Gastrocnemius medialis (tissue), 4 donors: ENCODE measurements around the gene RGS17. TPM values are rescaled to one million over a fixed set of nuclear protein-coding genes. Genes with fewer than 3 reads are reported as not detected.

Experiments
- ATAC-seq, 2 donors: fragments of 150-250 bp; one replicate each; pipeline ENCODE4 v1.9.1; 2016
- DNase-seq, 2 donors: peaks; one replicate each; pipeline ENCODE4 v3.0.0-alpha.2; 2019
- H3K27ac ChIP-seq, 4 donors: fragments of 200-600 bp; sonication (generic); 1 replicate in 1 of 4; 2 replicates in 3 of 4; pipeline ENCODE4 v1.5.1; 2016 to 2018; ENCODE audit warnings: mild to moderate bottlenecking in 2 of 4, moderate library complexity in 1 of 4
- H3K27me3 ChIP-seq, 3 donors: fragments of 200-600 bp; sonication (generic) in 2 of 3; 1 replicate in 1 of 3; 2 replicates in 2 of 3; pipeline versions ENCODE4 v1.5.1 to v1.6.0; 2016 to 2019; ENCODE audit warnings: mild to moderate bottlenecking in 1 of 3, moderate library complexity in 1 of 3
- H3K36me3 ChIP-seq, 2 donors: fragments of 200-600 bp; sonication (generic) in 1 of 2; one replicate each; pipeline ENCODE4 v1.5.1; 2017 to 2018
- H3K4me1 ChIP-seq, 2 donors: fragments of 200-600 bp; sonication (generic) in 1 of 2; one replicate each; pipeline ENCODE4 v1.5.1; 2016 to 2017; ENCODE audit warnings: mild to moderate bottlenecking in 2 of 2
- H3K4me3 ChIP-seq, 4 donors: fragments of 200-600 bp; sonication (generic) in 3 of 4; 1 replicate in 1 of 4; 2 replicates in 3 of 4; pipeline ENCODE4 v1.5.1; 2016 to 2019; ENCODE audit warnings: mild to moderate bottlenecking in 2 of 4
- H3K9me3 ChIP-seq, 3 donors: fragments of 200-600 bp; sonication (generic) in 2 of 3; 1 replicate in 1 of 3; 2 replicates in 2 of 3; pipeline ENCODE4 v1.5.1; 2016 to 2019
- POLR2A ChIP-seq, 2 donors: fragments of 450-650 bp; IDR thresholded peaks; one replicate each; pipeline ENCODE4 v1.6.1; 2017; ENCODE audit warnings: antibody characterized with exemption in 2 of 2, mild to moderate bottlenecking in 2 of 2, moderate library complexity in 2 of 2
- in situ Hi-C, 4 donors: fragments of 200-750 bp; cut with MboI; loops; one replicate each; pipeline versions ENCODE4 v1.15.0 to v1.8.0; 2017; ENCODE audit warnings: low sequenced_read_pairs in 4 of 4
- intact Hi-C: fragments of 100-400 bp; cut with DNase I; formaldehyde crosslinking; loops from one replicate; pipeline ENCODE4 v1.15.1; 2023; ENCODE audit warnings: low total_unique reads
- total RNA-seq, 4 donors: library from RNA; depleted of rRNA; stranded (reverse); fragments of >200 nt; gene quantifications; one replicate each; pipeline versions ENCODE4 v1.1.0 to v1.2.3, GENCODE V29; 2016
- TF ChIP-seq, protein P1 (sequence below), 5 experiments: fragments of 450-650 bp in 3 of 5; fragments of 200-600 bp in 2 of 5; sonication (generic) in 2 of 5; IDR thresholded peaks in 4 of 5; conservative IDR thresholded peaks in 1 of 5; 1 replicate in 4 of 5; 2 replicates in 1 of 5; pipeline ENCODE4 v1.5.1; 2016 to 2019; ENCODE audit warnings: antibody characterized with exemption in 5 of 5, mild to moderate bottlenecking in 3 of 5, moderate library complexity in 3 of 5

The RGS17 gene
- total RNA-seq, 4 donors from 2014 or later: 0.11 TPM; not detected in 3

DNA sequence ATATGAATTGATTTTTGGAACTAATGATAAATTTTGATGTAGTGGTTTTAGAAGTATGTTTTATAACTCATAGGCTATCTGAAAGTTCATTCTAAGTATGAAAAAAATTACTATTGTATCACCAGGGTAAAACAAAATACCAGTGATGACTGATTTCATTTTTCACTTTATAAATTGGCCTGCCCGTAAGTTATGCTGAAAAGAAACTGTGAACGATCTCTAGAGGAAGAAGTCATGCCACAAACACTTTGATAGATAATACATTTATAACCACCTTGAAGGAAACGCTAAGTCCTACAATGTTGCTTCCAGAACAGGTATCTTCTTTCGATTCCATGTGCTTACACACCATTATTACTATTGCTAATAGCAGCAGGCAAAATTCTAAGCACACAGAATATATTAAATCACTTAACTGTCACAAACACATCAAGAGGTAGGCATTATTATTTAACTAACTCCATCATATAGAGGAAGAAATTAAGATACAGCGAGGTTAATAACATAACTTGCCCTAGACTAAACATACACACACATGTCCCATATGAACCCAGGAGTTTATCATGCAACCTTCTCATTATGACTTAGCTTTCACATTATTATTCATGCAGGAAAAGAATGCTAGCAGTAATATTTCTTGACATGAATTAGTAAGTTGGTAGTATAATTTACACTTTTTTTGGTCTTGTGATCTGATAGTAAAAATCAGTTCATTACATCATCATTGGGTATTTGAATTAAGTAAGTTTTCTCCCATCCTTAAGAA is 44.7 kb downstream of the RGS17 start:
- Histone ChIP-seq H3K27me3 (no peaks in the 10 kb centered on the region), H3K27ac (no peak overlapping the region), H3K4me1 (no peaks in the 10 kb centered on the region), H3K9me3 (no peaks in the 10 kb centered on the region), H3K36me3 (no peaks in the 10 kb centered on the region), H3K4me3 (no peak overlapping the region)
- TF ChIP-seq, protein P1, sequence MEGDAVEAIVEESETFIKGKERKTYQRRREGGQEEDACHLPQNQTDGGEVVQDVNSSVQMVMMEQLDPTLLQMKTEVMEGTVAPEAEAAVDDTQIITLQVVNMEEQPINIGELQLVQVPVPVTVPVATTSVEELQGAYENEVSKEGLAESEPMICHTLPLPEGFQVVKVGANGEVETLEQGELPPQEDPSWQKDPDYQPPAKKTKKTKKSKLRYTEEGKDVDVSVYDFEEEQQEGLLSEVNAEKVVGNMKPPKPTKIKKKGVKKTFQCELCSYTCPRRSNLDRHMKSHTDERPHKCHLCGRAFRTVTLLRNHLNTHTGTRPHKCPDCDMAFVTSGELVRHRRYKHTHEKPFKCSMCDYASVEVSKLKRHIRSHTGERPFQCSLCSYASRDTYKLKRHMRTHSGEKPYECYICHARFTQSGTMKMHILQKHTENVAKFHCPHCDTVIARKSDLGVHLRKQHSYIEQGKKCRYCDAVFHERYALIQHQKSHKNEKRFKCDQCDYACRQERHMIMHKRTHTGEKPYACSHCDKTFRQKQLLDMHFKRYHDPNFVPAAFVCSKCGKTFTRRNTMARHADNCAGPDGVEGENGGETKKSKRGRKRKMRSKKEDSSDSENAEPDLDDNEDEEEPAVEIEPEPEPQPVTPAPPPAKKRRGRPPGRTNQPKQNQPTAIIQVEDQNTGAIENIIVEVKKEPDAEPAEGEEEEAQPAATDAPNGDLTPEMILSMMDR (IDR thresholded peaks at IDR 0.05 in 4 of 5, conservative IDR thresholded peaks at IDR 0.05 in 1 of 5): no peak
- TF ChIP-seq POLR2A (IDR thresholded peaks at IDR 0.05): no peak
- intact Hi-C loops: no loop called here
- in situ Hi-C loops: no loop called here
- no peak for ATAC-seq
- no peak for DNase-seq

DNA sequence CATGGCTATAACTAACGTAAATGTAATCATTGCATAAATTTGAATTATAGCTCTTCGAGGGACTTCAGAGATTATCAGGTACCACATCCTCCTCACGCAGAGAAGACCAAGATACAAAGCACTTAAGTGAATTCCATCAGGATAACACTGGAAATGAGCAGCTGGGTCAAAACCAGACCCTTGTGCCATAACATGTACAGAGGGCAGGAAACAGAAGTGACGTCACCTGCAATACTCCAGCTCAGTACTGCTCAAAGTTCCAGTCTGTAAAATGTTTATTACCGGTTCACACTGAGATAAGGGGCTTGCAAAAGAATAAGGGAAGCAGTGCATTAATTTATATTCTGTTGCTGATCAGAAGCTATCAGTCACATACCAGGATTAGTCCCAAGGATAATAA is 45.8 kb downstream of the RGS17 start:
- intact Hi-C loops (no loop called here), in situ Hi-C loops (no loop called here)
- no peaks in the 10 kb centered on the region for H3K36me3 ChIP-seq
- H3K27ac ChIP-seq: no peak overlapping the region
- H3K27me3 ChIP-seq: no peaks in the 10 kb centered on the region
- no peak for TF ChIP-seq POLR2A (IDR thresholded peaks at IDR 0.05)
- TF ChIP-seq, protein P1 (IDR thresholded peaks at IDR 0.05 in 4 of 5, conservative IDR thresholded peaks at IDR 0.05 in 1 of 5): no peak
- DNase-seq (no peak), ATAC-seq (no peak)
- H3K4me1 ChIP-seq: no peaks in the 10 kb centered on the region
- H3K4me3 ChIP-seq: no peak overlapping the region
- H3K9me3 ChIP-seq: no peaks in the 10 kb centered on the region

DNA sequence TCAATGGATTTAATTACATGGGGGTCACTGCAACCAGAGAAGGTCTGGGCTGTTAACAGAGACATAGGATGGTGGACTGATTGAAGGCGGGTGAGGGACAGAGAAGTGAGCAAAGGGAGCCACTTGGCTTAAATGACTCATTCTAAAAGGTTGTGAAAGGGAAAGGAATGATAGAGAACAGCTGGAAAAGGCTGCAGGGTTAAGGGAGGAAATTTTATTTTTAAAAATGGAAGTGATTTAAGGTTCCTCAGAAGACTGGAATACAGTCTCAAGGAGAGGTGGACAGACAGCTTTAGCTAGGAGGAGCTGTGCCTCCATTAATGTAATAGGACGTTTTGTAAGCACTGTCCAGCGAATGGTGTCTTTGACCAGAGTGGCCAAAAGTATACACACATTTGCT is 46.7 kb downstream of the RGS17 start:
- Histone ChIP-seq H3K27ac (no peak overlapping the region), H3K9me3 (no peaks in the 10 kb centered on the region), H3K4me3 (no peak overlapping the region), H3K36me3 (no peaks in the 10 kb centered on the region), H3K4me1 (no peaks in the 10 kb centered on the region), H3K27me3 (no peaks in the 10 kb centered on the region)
- no peak for TF ChIP-seq POLR2A (IDR thresholded peaks at IDR 0.05)
- TF ChIP-seq, protein P1 (IDR thresholded peaks at IDR 0.05 in 4 of 5, conservative IDR thresholded peaks at IDR 0.05 in 1 of 5): no peak
- ATAC-seq (no peak), DNase-seq (no peak)
- in situ Hi-C loops: no loop called here
- intact Hi-C loops: no loop called here

DNA sequence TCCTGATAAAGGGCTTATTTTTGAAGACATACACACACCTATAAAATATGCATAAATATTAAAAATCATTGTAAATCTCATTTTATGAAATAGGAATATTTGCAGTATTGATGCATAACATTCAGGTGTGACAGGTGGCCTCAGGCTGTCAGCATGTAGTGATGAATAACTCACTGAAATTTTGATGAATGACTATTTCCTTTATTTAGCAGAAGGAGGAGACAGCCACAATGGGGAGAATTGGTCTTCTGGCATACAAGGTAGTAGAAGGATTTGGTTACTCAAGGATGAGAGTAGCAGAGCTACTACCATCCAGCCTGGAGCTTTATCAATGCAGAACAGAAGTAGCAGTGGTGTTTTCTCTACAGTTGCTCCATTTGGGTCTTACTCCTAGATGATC is 47.2 kb downstream of the RGS17 start:
- ATAC-seq (no peak), DNase-seq (no peak)
- in situ Hi-C loops: no loop called here
- Histone ChIP-seq H3K9me3 (no peaks in the 10 kb centered on the region), H3K36me3 (no peaks in the 10 kb centered on the region), H3K4me3 (no peak overlapping the region), H3K4me1 (no peaks in the 10 kb centered on the region), H3K27me3 (no peaks in the 10 kb centered on the region), H3K27ac (no peak overlapping the region)
- intact Hi-C loops: no loop called here
- TF ChIP-seq, protein P1 (IDR thresholded peaks at IDR 0.05 in 4 of 5, conservative IDR thresholded peaks at IDR 0.05 in 1 of 5): no peak
- TF ChIP-seq POLR2A (IDR thresholded peaks at IDR 0.05): no peak

DNA sequence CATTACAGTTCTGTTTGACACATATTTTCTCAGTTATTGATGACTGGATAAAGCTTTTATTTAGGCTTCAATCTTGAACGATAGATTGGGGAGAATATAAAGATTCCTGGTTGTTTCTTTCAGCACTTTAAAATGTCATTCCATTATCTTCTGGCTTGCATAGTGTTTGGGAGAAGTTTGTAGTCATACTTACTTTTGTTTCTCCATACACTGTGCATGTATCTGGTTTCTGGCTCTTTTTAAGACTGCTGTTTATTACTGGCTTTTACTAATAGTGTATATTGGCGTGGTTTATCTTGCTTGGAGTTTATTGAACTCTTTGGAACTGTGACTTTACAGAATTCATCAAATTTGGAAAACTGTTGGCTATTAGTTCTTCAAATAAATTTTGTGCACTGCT is 49.2 kb downstream of the RGS17 start:
- no peaks in the 10 kb centered on the region for H3K36me3 ChIP-seq
- no peaks in the 10 kb centered on the region for H3K27me3 ChIP-seq
- no peaks in the 10 kb centered on the region for H3K9me3 ChIP-seq
- H3K4me3 ChIP-seq: no peak overlapping the region
- ATAC-seq: no peak
- no peaks in the 10 kb centered on the region for H3K4me1 ChIP-seq
- no peak overlapping the region for H3K27ac ChIP-seq
- DNase-seq: no peak
- intact Hi-C loops (no loop called here), in situ Hi-C loops (no loop called here)
- no peak for TF ChIP-seq POLR2A (IDR thresholded peaks at IDR 0.05)
- TF ChIP-seq, protein P1 (IDR thresholded peaks at IDR 0.05 in 4 of 5, conservative IDR thresholded peaks at IDR 0.05 in 1 of 5): no peak
